WTC11 (cell line): ENCODE data around the gene MAML3. TPM values are rescaled to one million over a fixed set of nuclear protein-coding genes. Genes with fewer than 3 reads are reported as not detected.

Experiments used
- ATAC-seq: fragments of 200-7000 bp; cut with Tn5 transposase; 2 replicates; pipeline ENCODE4 v1.10.0; 2021; ENCODE audit warnings: mild to moderate bottlenecking, moderate library complexity
- CTCF ChIA-PET: fragments of 300-600 bp; sonication (Branson Sonifier 250); formaldehyde crosslinking; loops from one replicate; lab custom pipeline; 2021; ENCODE audit warnings: antibody characterized with exemption; lab: Charles Lee
- POLR2A ChIA-PET: fragments of 350-600 bp; sonication (Branson Sonifier 250); formaldehyde crosslinking; loops from one replicate; lab custom pipeline; 2021; ENCODE audit warnings: antibody characterized with exemption; lab: Charles Lee
- DNase-seq: peaks from one replicate; pipeline ENCODE4 v3.0.0; 2021; ENCODE audit warnings: low spot score
- H3K27ac Mint-ChIP-seq: 2 replicates; pipeline ENCODE4 v1.8.0; 2021; ENCODE audit warnings: mixed read lengths
- H3K27me3 Mint-ChIP-seq: 2 replicates; pipeline ENCODE4 v1.8.0; 2021; ENCODE audit warnings: low read depth, mild to moderate bottlenecking, moderate library complexity, mixed read lengths
- H3K36me3 Mint-ChIP-seq: 2 replicates; pipeline ENCODE4 v1.8.0; 2021; ENCODE audit warnings: mixed read lengths
- H3K4me1 Mint-ChIP-seq: 2 replicates; pipeline ENCODE4 v1.8.0; 2022; ENCODE audit warnings: mixed read lengths
- H3K4me3 Mint-ChIP-seq: 2 replicates; pipeline ENCODE4 v1.8.0; 2021; ENCODE audit warnings: mild to moderate bottlenecking, moderate library complexity, mixed read lengths
- H3K9me3 Mint-ChIP-seq: 2 replicates; pipeline ENCODE4 v1.8.0; 2021; ENCODE audit warnings: mixed read lengths
- ATF2 ChIP-seq: sonication (generic); formaldehyde crosslinking; IDR thresholded peaks from 2 replicates; pipeline ENCODE4 v1.8.1; 2022; ENCODE audit warnings: low read depth, missing genetic modification reagents, borderline replicate concordance
- CBFB ChIP-seq: sonication (generic); formaldehyde crosslinking; IDR thresholded peaks from 2 replicates; pipeline ENCODE4 v1.8.1; 2022; ENCODE audit warnings: mild to moderate bottlenecking, low read depth, missing genetic modification reagents
- CREB1 ChIP-seq: sonication (generic); formaldehyde crosslinking; IDR thresholded peaks from 2 replicates; pipeline ENCODE4 v1.8.0; 2023; ENCODE audit warnings: mild to moderate bottlenecking, missing genetic modification reagents
- CREM ChIP-seq: sonication (generic); formaldehyde crosslinking; IDR thresholded peaks from 2 replicates; pipeline ENCODE4 v1.8.1; 2022; ENCODE audit warnings: mild to moderate bottlenecking, missing genetic modification reagents, moderate library complexity
- E2F1 ChIP-seq: sonication (generic); formaldehyde crosslinking; IDR thresholded peaks from 2 replicates; pipeline ENCODE4 v1.8.0; 2022; ENCODE audit warnings: mild to moderate bottlenecking, missing genetic modification reagents
- FOXK1 ChIP-seq: sonication (generic); formaldehyde crosslinking; IDR thresholded peaks from 2 replicates; pipeline ENCODE4 v1.8.0; 2022; ENCODE audit warnings: mild to moderate bottlenecking, moderate library complexity, missing genetic modification reagents
- FOXP4 ChIP-seq: sonication (generic); formaldehyde crosslinking; IDR thresholded peaks from 2 replicates; pipeline ENCODE4 v1.8.0; 2022; ENCODE audit warnings: mild to moderate bottlenecking, missing genetic modification reagents
- GABPB1 ChIP-seq: sonication (generic); formaldehyde crosslinking; IDR thresholded peaks from 2 replicates; pipeline ENCODE4 v1.8.1; 2023; ENCODE audit warnings: mild to moderate bottlenecking, missing genetic modification reagents
- HMGA2 ChIP-seq: fragments of 250-450 bp; sonication (Bioruptor Pico); IDR thresholded peaks from 2 replicates; pipeline ENCODE4 v1.4.0; 2021; ENCODE audit warnings: mild to moderate bottlenecking, moderate library complexity
- KAT7 ChIP-seq: sonication (generic); formaldehyde crosslinking; IDR thresholded peaks from 2 replicates; pipeline ENCODE4 v1.8.1; 2023; ENCODE audit warnings: missing genetic modification reagents, mild to moderate bottlenecking, borderline replicate concordance
- MYBL2 ChIP-seq: sonication (generic); formaldehyde crosslinking; IDR thresholded peaks from 2 replicates; pipeline ENCODE4 v1.8.1; 2023; ENCODE audit warnings: mild to moderate bottlenecking, moderate library complexity, missing genetic modification reagents
- NR2C2 ChIP-seq: sonication (generic); formaldehyde crosslinking; IDR thresholded peaks from 2 replicates; pipeline ENCODE4 v1.8.0; 2022; ENCODE audit warnings: mild to moderate bottlenecking, missing genetic modification reagents
- SP1 ChIP-seq: sonication (generic); formaldehyde crosslinking; conservative IDR thresholded peaks from 2 replicates; pipeline ENCODE4 v1.8.1; 2022; ENCODE audit warnings: missing genetic modification reagents
- TCF7 ChIP-seq: sonication (generic); formaldehyde crosslinking; IDR thresholded peaks from 2 replicates; pipeline ENCODE4 v1.8.0; 2022; ENCODE audit warnings: mild to moderate bottlenecking, low read depth, missing genetic modification reagents, moderate library complexity
- TEAD4 ChIP-seq: sonication (generic); formaldehyde crosslinking; IDR thresholded peaks from 2 replicates; pipeline ENCODE4 v1.8.0; 2022; ENCODE audit warnings: mild to moderate bottlenecking, missing genetic modification reagents
- ZBTB21 ChIP-seq: sonication (generic); formaldehyde crosslinking; IDR thresholded peaks from 2 replicates; pipeline ENCODE4 v1.8.1; 2023; ENCODE audit warnings: mild to moderate bottlenecking, missing genetic modification reagents, borderline replicate concordance
- ZBTB43 ChIP-seq: sonication (generic); formaldehyde crosslinking; IDR thresholded peaks from 2 replicates; pipeline ENCODE4 v1.8.1; 2023; ENCODE audit warnings: mild to moderate bottlenecking, missing genetic modification reagents
- ZMAT4 ChIP-seq: fragments of 250-450 bp; sonication (Bioruptor Pico); IDR thresholded peaks from 2 replicates; pipeline ENCODE4 v1.9.0; 2021; ENCODE audit warnings: mild to moderate bottlenecking
- ZNF232 ChIP-seq: sonication (generic); formaldehyde crosslinking; IDR thresholded peaks from 2 replicates; pipeline ENCODE4 v1.8.0; 2022; ENCODE audit warnings: mild to moderate bottlenecking, missing genetic modification reagents
- ZNF396 ChIP-seq: fragments of 250-450 bp; sonication (Bioruptor Pico); IDR thresholded peaks from 2 replicates; pipeline ENCODE4 v1.8.0; 2021; ENCODE audit warnings: mild to moderate bottlenecking, moderate library complexity, borderline replicate concordance
- ZNF416 ChIP-seq: fragments of 250-450 bp; sonication (Bioruptor Pico); IDR thresholded peaks from 2 replicates; pipeline ENCODE4 v1.9.0; 2021; ENCODE audit warnings: mild to moderate bottlenecking, inconsistent platforms
- total RNA-seq: library from RNA; stranded (reverse); gene quantifications from 3 replicates; pipeline ENCODE4 v1.2.3, GENCODE V29; 2021
- TF ChIP-seq, protein P1 (sequence below): sonication (generic); formaldehyde crosslinking; IDR thresholded peaks from 2 replicates; pipeline ENCODE4 v1.8.1; 2022; ENCODE audit warnings: low read depth, mild to moderate bottlenecking, moderate library complexity, missing genetic modification reagents, borderline replicate concordance
- TF ChIP-seq, protein P2 (sequence below): sonication (generic); formaldehyde crosslinking; conservative IDR thresholded peaks from 2 replicates; pipeline ENCODE4 v1.8.1; 2022; ENCODE audit warnings: mild to moderate bottlenecking, missing genetic modification reagents
- TF ChIP-seq, protein P3 (sequence below): fragments of 250-450 bp; sonication (Bioruptor Pico); IDR thresholded peaks from 2 replicates; pipeline ENCODE4 v1.9.0; 2021; ENCODE audit warnings: moderate library complexity, mild to moderate bottlenecking, inconsistent platforms, borderline replicate concordance

MAML3 gene
- total RNA-seq, 1 experiment from 2014 or later, result 7.4 TPM

DNA sequence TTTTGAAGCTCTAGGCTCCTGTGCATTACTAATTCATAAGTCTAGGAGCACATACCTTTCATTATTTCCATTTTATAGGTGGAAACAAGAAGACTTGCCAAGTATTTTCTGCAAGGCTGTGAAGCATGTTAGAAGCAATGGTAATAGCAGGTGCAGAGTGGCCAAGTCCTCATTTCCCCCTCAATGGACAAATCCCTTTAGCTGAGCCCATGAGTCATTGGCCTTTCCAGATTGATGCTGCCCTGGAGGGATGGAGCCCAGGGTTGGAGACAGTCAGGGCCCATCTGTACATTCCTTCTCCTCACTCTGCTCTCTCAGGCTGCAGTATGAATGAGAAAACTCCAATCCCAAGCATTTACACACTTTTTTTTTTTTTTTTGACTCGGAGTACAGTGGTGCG lies 481.8 kb downstream of the MAML3 start (continued):
- TF ChIP-seq, protein P1, sequence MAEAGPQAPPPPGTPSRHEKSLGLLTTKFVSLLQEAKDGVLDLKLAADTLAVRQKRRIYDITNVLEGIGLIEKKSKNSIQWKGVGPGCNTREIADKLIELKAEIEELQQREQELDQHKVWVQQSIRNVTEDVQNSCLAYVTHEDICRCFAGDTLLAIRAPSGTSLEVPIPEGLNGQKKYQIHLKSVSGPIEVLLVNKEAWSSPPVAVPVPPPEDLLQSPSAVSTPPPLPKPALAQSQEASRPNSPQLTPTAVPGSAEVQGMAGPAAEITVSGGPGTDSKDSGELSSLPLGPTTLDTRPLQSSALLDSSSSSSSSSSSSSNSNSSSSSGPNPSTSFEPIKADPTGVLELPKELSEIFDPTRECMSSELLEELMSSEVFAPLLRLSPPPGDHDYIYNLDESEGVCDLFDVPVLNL (CRISPR knock-in tag), result no peak

DNA sequence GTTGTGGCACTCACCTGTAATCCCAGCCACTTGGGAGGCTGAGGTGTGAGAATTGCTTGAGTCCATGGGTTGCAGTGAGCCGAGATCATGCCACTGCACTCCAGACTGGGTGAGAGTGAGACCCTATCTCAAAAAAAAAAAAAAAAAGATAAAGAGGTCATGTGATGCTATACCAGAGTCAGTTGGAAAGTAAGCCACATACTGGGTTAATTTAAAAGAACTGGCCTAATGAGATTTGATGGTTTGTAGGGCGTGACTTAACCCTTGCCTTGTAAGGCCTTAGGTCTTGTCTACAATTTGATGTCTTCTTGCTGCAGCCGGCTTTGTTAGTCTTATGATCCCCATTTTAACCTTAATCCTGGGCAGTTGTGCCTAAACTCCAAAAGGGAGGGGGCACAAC lies 483.2 kb downstream of the MAML3 start:
- Mint-ChIP-seq H3K4me3 (no peak overlapping the region), H3K4me1 (peaks cover 56% of the 10 kb centered on the region)

GRCh38 chr4:139669890-139670289 lies 484.1 kb downstream of the MAML3 start:
- Mint-ChIP-seq H3K27ac (no peak overlapping the region), H3K36me3 (peaks cover 4% of the 10 kb centered on the region), H3K9me3 (peaks cover 5% of the 10 kb centered on the region), H3K4me3 (no peak overlapping the region), H3K4me1 (peaks cover 62% of the 10 kb centered on the region), H3K27me3 (no peaks in the 10 kb centered on the region)
- no peak for DNase-seq
- CTCF ChIA-PET, result interaction anchor here (0.8 kb wide), 1 partner anchor 12 kb away, joined by 3 read pairs; no protein-coding TSS in a partner anchor
- POLR2A ChIA-PET, result no interaction called here
- no peak for ATAC-seq
- TF ChIP-seq HMGA2 (CRISPR knock-in tag) (no peak), E2F1 (CRISPR knock-in tag) (no peak), GABPB1 (CRISPR knock-in tag) (no peak), ZNF396 (CRISPR knock-in tag) (no peak), MYBL2 (CRISPR knock-in tag) (no peak), ZBTB21 (no peak), ZNF416 (no peak), FOXK1 (CRISPR knock-in tag) (no peak), CREB1 (no peak), FOXP4 (CRISPR knock-in tag) (no peak), ZBTB43 (CRISPR knock-in tag) (no peak), NR2C2 (CRISPR knock-in tag) (no peak), SP1 (CRISPR knock-in tag) (no peak)
- TF ChIP-seq, protein P2, sequence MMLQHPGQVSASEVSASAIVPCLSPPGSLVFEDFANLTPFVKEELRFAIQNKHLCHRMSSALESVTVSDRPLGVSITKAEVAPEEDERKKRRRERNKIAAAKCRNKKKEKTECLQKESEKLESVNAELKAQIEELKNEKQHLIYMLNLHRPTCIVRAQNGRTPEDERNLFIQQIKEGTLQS (CRISPR knock-in tag), result no peak

More for the DNA sequence above, 483.2 kb downstream of the MAML3 start:
- DNase-seq, result no peak
- no peak for TF ChIP-seq CREM (CRISPR knock-in tag)
- TF ChIP-seq ZMAT4 (CRISPR knock-in tag), result no peak
- no peak for TF ChIP-seq CBFB (CRISPR knock-in tag)
- TF ChIP-seq, protein P3, sequence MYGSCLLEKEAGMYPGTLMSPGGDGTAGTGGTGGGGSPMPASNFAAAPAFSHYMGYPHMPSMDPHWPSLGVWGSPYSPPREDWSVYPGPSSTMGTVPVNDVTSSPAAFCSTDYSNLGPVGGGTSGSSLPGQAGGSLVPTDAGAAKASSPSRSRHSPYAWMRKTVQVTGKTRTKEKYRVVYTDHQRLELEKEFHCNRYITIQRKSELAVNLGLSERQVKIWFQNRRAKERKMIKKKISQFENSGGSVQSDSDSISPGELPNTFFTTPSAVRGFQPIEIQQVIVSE (CRISPR knock-in tag), result no peak
- no peak for TF ChIP-seq ZNF232
- TF ChIP-seq TCF7 (CRISPR knock-in tag), result no peak
- no peak for TF ChIP-seq TEAD4 (CRISPR knock-in tag)
- no peak for TF ChIP-seq ATF2
- TF ChIP-seq KAT7 (CRISPR knock-in tag), result no peak
- TF ChIP-seq E2F1 (CRISPR knock-in tag), result no peak
- POLR2A ChIA-PET, result no interaction called here
- no peaks in the 10 kb centered on the region for H3K27me3 Mint-ChIP-seq
- CTCF ChIA-PET, result interaction anchor here (4.1 kb wide), 1 partner anchor 14 kb away, joined by 24 read pairs; no protein-coding TSS in a partner anchor
- peaks cover 5% of the 10 kb centered on the region for H3K9me3 Mint-ChIP-seq
- no peak for ATAC-seq
- peaks cover 4% of the 10 kb centered on the region for H3K36me3 Mint-ChIP-seq
- H3K27ac Mint-ChIP-seq, result peak overlapping the region; percentile 43; the same call in 1 of the 2 replicates
